K562 (cell line): Measurements from ENCODE around the gene PIGH. TPM values are rescaled to one million over a fixed set of nuclear protein-coding genes. Genes with fewer than 3 reads are reported as not detected.

Experiments used
- ATAC-seq: fragments of 200-7000 bp; cut with Tn5 transposase; 3 replicates; pipeline ENCODE4 v1.9.1; 2020; ENCODE audit warnings: moderate library complexity
- BruUV-seq: library from RNA; stranded (reverse); fragments of 400-500 nt; replicated peaks from 2 replicates; lab custom pipeline; 2021; lab: Mats Ljungman, UMichigan
- CTCF ChIA-PET: fragments of 300-600 bp; formaldehyde crosslinking; extraction: SDS; loops from one replicate; lab custom pipeline; 2021; ENCODE audit warnings: low intra/inter-chr PET ratio; lab: Yijun Ruan, JAX
- POLR2A ChIA-PET: fragments of 300-600, 350-650 bp; sonication (Branson Sonifier 250); formaldehyde crosslinking; extraction: SDS; loops from one replicate; lab custom pipeline; 2021; ENCODE audit warnings: antibody characterized with exemption, inconsistent platforms; lab: Yijun Ruan, JAX
- DNase-seq, 4 experiments: peaks; one replicate each; pipeline versions ENCODE4 v3.0.0 to v3.0.0-alpha.2; 2011 to 2018; ENCODE audit warnings: low spot score in 3 of 4, mixed read lengths in 3 of 4; ENCODE audit errors: extremely low read depth in 1 of 4
- FAIRE-seq: peaks from 2 replicates; lab custom pipeline; 2011; peaks lifted over from hg19 to GRCh38; lab: Jason Lieb, UNC
- H2AFZ ChIP-seq: 2 replicates; pipeline ENCODE4 v1.6.0; 2011; ENCODE audit warnings: low read depth, low read length, control low read depth, inconsistent platforms
- H3K27ac ChIP-seq: fragments of 200-600 bp; 3 replicates; pipeline ENCODE4 v1.8.0; 2011; ENCODE audit warnings: low read depth, mild to moderate bottlenecking, control low read depth, inconsistent platforms, low read length, moderate library complexity, mixed read lengths; ENCODE audit errors: extremely low read depth
- H3K27me3 ChIP-seq, 2 experiments: fragments of 300-600 bp in 1 of 2; 2 replicates in 1 of 2; 3 replicates in 1 of 2; pipeline versions ENCODE4 v1.6.0 to v1.8.0; 2011; ENCODE audit warnings: inconsistent platforms in 2 of 2, low read length in 2 of 2, mild to moderate bottlenecking in 1 of 2, mixed read lengths in 1 of 2, moderate library complexity in 1 of 2; ENCODE audit not compliant: control insufficient read depth in 2 of 2, insufficient read depth in 2 of 2
- H3K36me3 ChIP-seq: fragments of 300-600 bp; 3 replicates; pipeline ENCODE4 v1.8.0; 2011; ENCODE audit warnings: mild to moderate bottlenecking, low read length, inconsistent platforms; ENCODE audit not compliant: control insufficient read depth, insufficient read depth
- H3K4me1 ChIP-seq, 2 experiments: fragments of 200-600 bp in 1 of 2; replicated peaks in 1 of 2; 2 replicates in 1 of 2; 3 replicates in 1 of 2; pipeline versions ENCODE4 v1.5.1 to v1.8.0; 2011; ENCODE audit warnings: inconsistent platforms in 2 of 2, low read length in 2 of 2, mild to moderate bottlenecking in 1 of 2, mixed read lengths in 1 of 2, moderate library complexity in 1 of 2; ENCODE audit not compliant: control insufficient read depth in 2 of 2, insufficient read depth in 2 of 2
- H3K4me2 ChIP-seq: 2 replicates; pipeline ENCODE4 v1.6.1; 2011; ENCODE audit warnings: low read length, control low read depth, inconsistent platforms, mixed read lengths; ENCODE audit not compliant: insufficient read depth
- H3K4me3 ChIP-seq: fragments of 200-600 bp; sonication (generic), shearing (Covaris generic); 2 replicates; pipeline ENCODE4 v1.5.1; 2016; ENCODE audit warnings: control low read depth, inconsistent platforms
- H3K79me2 ChIP-seq: fragments of 200-600 bp; 3 replicates; pipeline ENCODE4 v1.8.0; 2011; ENCODE audit warnings: low read length, inconsistent platforms; ENCODE audit not compliant: control insufficient read depth, insufficient read depth
- H3K9ac ChIP-seq, 2 experiments: 2 replicates each; pipeline versions ENCODE4 v1.6.0 to v1.6.1; 2011; ENCODE audit warnings: low read depth in 2 of 2, low read length in 2 of 2, control low read depth in 1 of 2, inconsistent platforms in 1 of 2, mild to moderate bottlenecking in 1 of 2, mixed read lengths in 1 of 2; ENCODE audit not compliant: insufficient read depth in 1 of 2
- H3K9me1 ChIP-seq: one replicate; pipeline ENCODE4 v1.6.0; 2011; ENCODE audit warnings: inconsistent platforms, mild to moderate bottlenecking, low read length, moderate library complexity; ENCODE audit not compliant: control insufficient read depth, insufficient read depth
- H3K9me3 ChIP-seq: replicated peaks from 2 replicates; pipeline ENCODE4 v1.5.1; 2011; ENCODE audit warnings: low read depth, low read length, inconsistent platforms; ENCODE audit not compliant: control insufficient read depth, insufficient read depth
- H4K20me1 ChIP-seq: replicated peaks from 2 replicates; pipeline ENCODE4 v1.6.1; 2011; ENCODE audit warnings: low read length, inconsistent platforms, mixed read lengths; ENCODE audit not compliant: control insufficient read depth, insufficient read depth
- C11orf30 ChIP-seq: fragments of 450-650 bp; IDR thresholded peaks from 2 replicates; pipeline ENCODE4 v1.6.1; 2016; ENCODE audit warnings: low read depth, mild to moderate bottlenecking
- FOXA1 ChIP-seq: fragments of 450-650 bp; IDR thresholded peaks from 2 replicates; pipeline ENCODE4 v1.6.1; 2016; ENCODE audit warnings: mild to moderate bottlenecking, borderline replicate concordance
- IRF1 ChIP-seq: sonication (generic); formaldehyde crosslinking; IDR thresholded peaks from 2 replicates; pipeline ENCODE4 v1.8.0; 2022; ENCODE audit warnings: missing genetic modification reagents, mild to moderate bottlenecking, borderline replicate concordance
- NCOA6 ChIP-seq: fragments of 450-650 bp; IDR thresholded peaks from 2 replicates; pipeline ENCODE4 v1.6.1; 2017; ENCODE audit warnings: mild to moderate bottlenecking
- NFRKB ChIP-seq: fragments of 450-650 bp; IDR thresholded peaks from 2 replicates; pipeline ENCODE4 v1.6.1; 2016; ENCODE audit warnings: low read depth
- SIX5 ChIP-seq, 2 experiments: IDR thresholded peaks; 2 replicates each; pipeline ENCODE4 v1.6.1; 2011; ENCODE audit warnings: low read length in 2 of 2, borderline replicate concordance in 1 of 2, low read depth in 1 of 2, mild to moderate bottlenecking in 1 of 2, moderate library complexity in 1 of 2; ENCODE audit not compliant: insufficient read depth in 1 of 2
- ZNF239 ChIP-seq: fragments of 250-450 bp; sonication (Bioruptor Pico); IDR thresholded peaks from 2 replicates; pipeline ENCODE4 v1.4.0; 2020; ENCODE audit warnings: mild to moderate bottlenecking
- ZNF561 ChIP-seq: fragments of 450-650 bp; formaldehyde crosslinking; conservative IDR thresholded peaks from 2 replicates; pipeline ENCODE4 v1.4.0; 2020; ENCODE audit warnings: mild to moderate bottlenecking, moderate library complexity
- ZSCAN29 ChIP-seq: fragments of 450-650 bp; IDR thresholded peaks from 2 replicates; pipeline ENCODE4 v1.6.1; 2017
- WGBS: fragments of 100-300 bp; shearing (Covaris generic); methylation state at CpG from one replicate; pipeline ENCODE4 v1.1.6; 2016; ENCODE audit warnings: low coverage, mixed read lengths; ENCODE audit not compliant: insufficient coverage; ENCODE audit errors: missing lambda C conversion rate; 5-methylcytosine and 5-hydroxymethylcytosine counted together
- in situ Hi-C: fragments of 300-500 bp; cut with MboI; formaldehyde crosslinking; loops from 4 replicates; pipeline ENCODE4 v1.15.0; 2018; ENCODE audit warnings: inconsistent platforms, mixed read lengths
- intact Hi-C: fragments of 100-400 bp; cut with micrococcal nuclease; formaldehyde crosslinking; loops from 2 replicates; pipeline ENCODE4 v1.14.2; 2022
- polyA plus RNA-seq, 8 experiments: library from polyadenylated mRNA; depleted of rRNA in 4 of 8; stranded (reverse) in 5 of 8; unstranded in 3 of 8; fragments of >200 nt; fragmentation: Nextera tagmentation in 2 of 8; fragmentation: Illumina TruSeq in 1 of 8; extraction: Ambion mirVana in 2 of 8; extraction: Trizol in 1 of 8; gene quantifications; 2 replicates each; pipeline versions ENCODE4 v1.2.1 to v1.2.3, GENCODE V29; 2011 to 2014; ENCODE audit warnings: inconsistent platforms in 1 of 8, missing spikeins in 1 of 8
- total RNA-seq, 7 experiments: library from RNA; depleted of rRNA in 6 of 7; stranded (reverse); fragments of >200 nt in 6 of 7; fragmentation: Illumina TruSeq in 2 of 7; extraction: Trizol in 2 of 7; gene quantifications; 2 replicates each; pipeline versions ENCODE4 v1.2.1 to v1.2.3, GENCODE V29; 2011 to 2021; ENCODE audit warnings: low replicate concordance in 1 of 7

The PIGH gene
- total and polyA plus RNA-seq, 9 of the 15 experiments (the other 6 are each of a cell fraction or from before 2014, with no cell fraction given), result 21.1 to 53.4 (median 24.7) TPM

DNA sequence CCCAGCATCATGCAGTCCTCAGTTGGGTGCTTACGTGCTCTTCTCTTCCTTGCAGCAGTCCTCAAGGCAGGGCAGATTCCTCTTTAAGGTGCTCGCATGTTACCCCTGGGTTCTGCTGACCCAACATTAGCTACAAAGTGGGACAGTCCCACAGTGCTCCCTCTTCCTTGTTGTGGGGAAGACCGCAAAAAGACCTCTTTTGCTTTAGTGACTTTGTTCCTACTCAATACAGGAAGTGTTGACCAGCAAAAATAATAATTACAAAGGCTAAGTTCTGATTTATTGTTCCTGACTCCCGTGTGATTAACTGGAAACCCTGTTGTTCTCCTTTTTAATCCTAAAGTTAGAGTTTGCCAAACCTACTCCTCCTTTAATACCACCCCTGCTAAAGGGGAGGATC, 13.7 kb downstream of the PIGH start (continued):
- TF ChIP-seq C11orf30, result no peak

GRCh38 chr14:67584978-67585377, 15.1 kb downstream of the PIGH start:
- intact Hi-C loops, result loop anchor here (1.0 kb wide), 2 partner anchors 82 to 119 kb away; no protein-coding TSS in a partner anchor
- POLR2A ChIA-PET, result interaction anchor here (1.3 to 2.3 kb wide), 3 partner anchors 82 to 178 kb away, joined by 3 to 14 read pairs (median 4); no protein-coding TSS in a partner anchor
- H3K36me3 ChIP-seq, result peaks cover 19% of the 10 kb centered on the region; the same call in 2 of the 3 replicates
- CTCF ChIA-PET, result interaction anchor here (1.0 to 3.1 kb wide), 4 partner anchors 82 to 158 kb away, joined by 3 to 16 read pairs (median 9); no protein-coding TSS in a partner anchor
- BruUV-seq, result no TSS peak
- ATAC-seq (no peak), FAIRE-seq (no peak)
- no peaks in the 10 kb centered on the region for H3K9me1 ChIP-seq
- H3K27me3 ChIP-seq, result no peaks in the 10 kb centered on the region
- TF ChIP-seq NCOA6 (no peak), ZSCAN29 (no peak), NFRKB (no peak), ZNF561 (CRISPR knock-in tag) (no peak), ZNF239 (CRISPR knock-in tag) (no peak), FOXA1 (no peak), SIX5 (IDR thresholded peaks at IDR 0.05; ENCODE audit: borderline replicate concordance in 1 of 2, insufficient read depth in 1 of 2, low read depth in 1 of 2, low read length in 2 of 2) (no peak), IRF1 (CRISPR knock-in tag) (no peak)
- TF ChIP-seq, all 486 proteins: peak for 0
- H3K4me3 ChIP-seq, result no peak overlapping the region
- no peaks in the 10 kb centered on the region for H3K79me2 ChIP-seq
- no peak for DNase-seq
- no peak overlapping the region for H3K9ac ChIP-seq
- 45% methylated on average over 3 of the region's 3 CpGs for WGBS
- no peak overlapping the region for H3K27ac ChIP-seq
- in situ Hi-C loops, result loop anchor here (5.0 to 10.0 kb wide), 3 partner anchors 82 to 450 kb away; partner anchors contain the start of gene RDH12
- H2AFZ ChIP-seq, result no peak overlapping the region
- no peak overlapping the region for H3K4me2 ChIP-seq
- no peaks in the 10 kb centered on the region; the same call in 1 of the 2 replicates for H4K20me1 ChIP-seq
- H3K4me1 ChIP-seq, result peaks cover 0 to 8% of the 10 kb centered on the region in 2 experiments; a peak in 2 of 5 replicates
- no peaks in the 10 kb centered on the region for H3K9me3 ChIP-seq
